GM12892 (cell line): ENCODE measurements around the gene SLC29A2.

Source experiments
- POLR2A ChIP-seq: IDR thresholded peaks from 2 replicates; pipeline ENCODE4 v1.6.1; 2011; ENCODE audit warnings: low read depth, low read length, control low read depth
- POLR2AphosphoS5 ChIP-seq: IDR thresholded peaks from 2 replicates; pipeline ENCODE4 v1.6.1; 2011; ENCODE audit warnings: low read depth, low read length, control low read depth

DNA sequence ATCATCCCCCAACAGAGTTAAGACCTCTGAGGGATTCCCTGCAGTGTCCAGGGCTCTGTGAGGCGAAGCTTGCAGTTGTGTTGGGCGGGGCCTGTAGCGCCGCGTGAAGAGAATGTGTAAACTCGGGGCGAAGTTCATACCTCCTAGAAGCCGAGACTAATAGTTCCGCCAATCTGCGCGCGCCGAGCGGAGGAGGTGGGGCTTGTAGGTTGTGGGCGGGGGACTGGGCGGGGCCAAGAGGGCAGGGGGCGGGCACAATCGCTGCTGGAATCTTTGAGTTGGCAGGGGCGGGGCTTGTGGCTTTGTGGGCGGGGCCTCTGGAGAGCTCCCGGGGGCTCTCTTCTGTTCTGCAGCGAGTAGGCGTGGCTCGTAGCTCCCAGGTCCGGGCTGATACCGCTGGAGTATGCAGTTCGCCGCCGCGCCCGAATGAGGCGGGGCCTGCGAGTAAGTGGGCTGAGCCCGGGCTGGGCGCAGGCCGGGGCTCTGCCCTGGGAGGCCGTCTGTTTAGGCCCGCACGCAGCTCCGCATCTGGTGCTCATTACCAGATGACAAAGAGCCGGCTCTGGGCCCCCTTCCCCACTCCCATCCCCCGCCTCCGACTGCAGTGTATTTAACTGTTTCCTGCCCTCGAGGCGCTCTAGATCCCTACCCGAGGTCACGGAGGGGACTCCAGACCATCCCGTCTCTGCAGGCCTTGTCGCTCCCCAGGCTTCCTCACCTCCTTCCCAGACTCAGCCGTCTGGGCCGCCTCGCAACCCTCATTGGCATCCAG, 58.8 kb downstream of the SLC29A2 start:
- TF ChIP-seq POLR2A, result no peak
- no peak for TF ChIP-seq POLR2AphosphoS5
